RWPE1 (cell line): ENCODE results near the gene RIPK3.

Source experiments
- CTCF ChIA-PET: fragments of 350-600 bp; sonication (Branson Sonifier 250); formaldehyde crosslinking; extraction: SDS; loops from one replicate; lab custom pipeline; 2021; lab: Yijun Ruan, JAX
- POLR2A ChIA-PET: fragments of 400-600 bp; formaldehyde crosslinking; extraction: SDS; loops from one replicate; lab custom pipeline; 2020; ENCODE audit warnings: antibody characterized with exemption; ENCODE audit not compliant: low non-redundant PET; lab: Yijun Ruan, JAX
- DNase-seq: peaks from one replicate; pipeline ENCODE4 v3.0.0; 2012; ENCODE audit warnings: low spot score
- H3K27ac ChIP-seq: fragments of 450-650 bp; 2 replicates; pipeline ENCODE4 v1.5.1; 2017
- TF ChIP-seq, protein P1 (sequence below): fragments of 450-650 bp; conservative IDR thresholded peaks from 2 replicates; pipeline ENCODE4 v1.5.1; 2017; ENCODE audit warnings: low read depth, mild to moderate bottlenecking

RIPK3 gene

DNA sequence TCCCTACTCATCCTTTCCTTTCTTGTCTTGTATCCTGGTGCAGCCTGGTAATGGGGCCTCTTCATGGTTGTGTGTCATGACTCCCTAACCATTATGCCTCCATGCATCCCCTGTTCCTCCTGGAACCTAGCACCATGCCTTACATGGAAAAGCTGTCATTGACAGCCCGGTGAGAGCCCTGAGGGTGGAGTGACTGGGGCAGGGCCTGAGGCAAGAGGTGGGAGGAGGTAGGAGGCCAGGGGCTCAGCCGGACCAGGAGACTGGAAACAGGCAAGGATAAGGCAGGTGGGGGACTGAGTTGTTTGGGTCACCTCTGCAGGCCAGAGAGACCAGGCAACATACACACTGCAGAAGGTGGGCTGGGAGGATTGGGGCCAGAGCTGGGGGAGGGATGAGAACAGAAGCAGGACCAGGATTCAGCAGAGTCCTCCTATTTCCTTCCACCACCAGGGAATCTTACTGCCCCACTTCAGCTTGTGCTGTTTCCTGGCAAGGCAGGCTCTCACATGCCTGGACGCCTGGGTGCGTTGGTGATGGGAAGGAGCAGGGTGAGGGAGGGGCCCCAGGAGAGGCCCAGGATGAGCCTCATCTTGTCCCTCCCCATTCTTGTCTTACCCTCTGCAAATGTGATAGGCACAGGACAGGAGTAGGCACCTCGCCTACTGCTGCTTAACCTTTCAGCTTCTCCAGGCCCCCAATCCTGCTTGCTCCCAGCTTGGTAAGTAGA lies 30.1 kb downstream of the RIPK3 start, which contains the start of gene LTB4R2:
Gene LTB4R2 (plus strand): TSS at position 603 of the 727 bp plus-strand sequence. CDS start 525 bp downstream, outside the sequence.
- ChIA-PET POLR2A (interaction anchor here (0.7 to 1.2 kb wide), 2 partner anchors 8 to 120 kb away, joined by 3 to 4 read pairs; partner anchors contain the start of genes CBLN3 and KHNYN), CTCF (interaction anchor here (0.6 to 2.8 kb wide), 9 partner anchors 9 to 126 kb away, joined by 3 to 12 read pairs (median 6); partner anchors contain the start of gene TINF2)
- peak; percentile 73 for DNase-seq
- TF ChIP-seq, protein P1, sequence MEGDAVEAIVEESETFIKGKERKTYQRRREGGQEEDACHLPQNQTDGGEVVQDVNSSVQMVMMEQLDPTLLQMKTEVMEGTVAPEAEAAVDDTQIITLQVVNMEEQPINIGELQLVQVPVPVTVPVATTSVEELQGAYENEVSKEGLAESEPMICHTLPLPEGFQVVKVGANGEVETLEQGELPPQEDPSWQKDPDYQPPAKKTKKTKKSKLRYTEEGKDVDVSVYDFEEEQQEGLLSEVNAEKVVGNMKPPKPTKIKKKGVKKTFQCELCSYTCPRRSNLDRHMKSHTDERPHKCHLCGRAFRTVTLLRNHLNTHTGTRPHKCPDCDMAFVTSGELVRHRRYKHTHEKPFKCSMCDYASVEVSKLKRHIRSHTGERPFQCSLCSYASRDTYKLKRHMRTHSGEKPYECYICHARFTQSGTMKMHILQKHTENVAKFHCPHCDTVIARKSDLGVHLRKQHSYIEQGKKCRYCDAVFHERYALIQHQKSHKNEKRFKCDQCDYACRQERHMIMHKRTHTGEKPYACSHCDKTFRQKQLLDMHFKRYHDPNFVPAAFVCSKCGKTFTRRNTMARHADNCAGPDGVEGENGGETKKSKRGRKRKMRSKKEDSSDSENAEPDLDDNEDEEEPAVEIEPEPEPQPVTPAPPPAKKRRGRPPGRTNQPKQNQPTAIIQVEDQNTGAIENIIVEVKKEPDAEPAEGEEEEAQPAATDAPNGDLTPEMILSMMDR, result no peak
- H3K27ac ChIP-seq, result peak within 1 kb of the TSS; percentile 98

DNA sequence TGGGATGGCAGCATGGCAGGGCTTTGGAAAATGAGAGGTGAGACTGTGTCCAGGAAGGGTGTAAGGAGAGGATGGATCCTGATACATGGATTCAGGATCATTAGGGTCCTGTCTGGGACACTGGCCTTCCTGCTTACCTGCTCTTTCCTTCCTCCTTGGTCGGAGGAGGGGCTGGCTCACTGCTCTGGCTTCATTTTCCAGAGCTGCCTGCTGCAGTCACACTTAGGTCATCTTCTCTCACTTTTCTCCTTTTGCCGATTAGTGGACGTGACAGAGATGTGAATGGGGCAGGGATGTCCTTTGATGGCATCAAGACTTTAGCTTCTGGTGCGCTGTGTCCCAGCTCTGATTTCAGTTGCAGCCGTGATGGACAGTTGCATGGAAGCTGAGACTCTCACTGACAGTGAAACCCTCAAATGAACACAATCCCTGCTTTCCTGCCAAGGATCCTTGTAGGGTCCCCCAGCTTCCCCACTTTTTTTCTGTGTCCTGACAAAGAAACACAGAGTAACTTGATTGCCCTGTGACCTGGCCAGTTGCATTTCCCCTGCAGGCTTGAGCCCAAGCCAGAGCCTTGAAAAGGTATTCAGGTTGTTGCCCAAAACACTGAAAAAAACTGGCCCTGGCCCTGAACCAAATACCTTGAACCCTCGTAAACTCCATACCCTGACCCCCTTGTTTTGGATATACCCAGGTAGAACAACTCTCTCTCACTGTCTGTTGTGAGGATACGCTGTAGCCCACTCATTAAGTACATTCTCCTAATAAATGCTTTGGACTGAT lies 31.3 kb downstream of the RIPK3 start:
- POLR2A ChIA-PET, result interaction anchor here (0.7 to 0.9 kb wide), 2 partner anchors 66 to 77 kb away, joined by 3 read pairs; partner anchors contain the start of gene TINF2
- H3K27ac ChIP-seq, result peak overlapping the region; percentile 98
- CTCF ChIA-PET, result interaction anchor here (0.6 to 2.8 kb wide), 20 partner anchors 9 to 1161 kb away, joined by 3 to 14 read pairs (median 3); partner anchors contain the start of genes DHRS1, NOP9 and TINF2

DNA sequence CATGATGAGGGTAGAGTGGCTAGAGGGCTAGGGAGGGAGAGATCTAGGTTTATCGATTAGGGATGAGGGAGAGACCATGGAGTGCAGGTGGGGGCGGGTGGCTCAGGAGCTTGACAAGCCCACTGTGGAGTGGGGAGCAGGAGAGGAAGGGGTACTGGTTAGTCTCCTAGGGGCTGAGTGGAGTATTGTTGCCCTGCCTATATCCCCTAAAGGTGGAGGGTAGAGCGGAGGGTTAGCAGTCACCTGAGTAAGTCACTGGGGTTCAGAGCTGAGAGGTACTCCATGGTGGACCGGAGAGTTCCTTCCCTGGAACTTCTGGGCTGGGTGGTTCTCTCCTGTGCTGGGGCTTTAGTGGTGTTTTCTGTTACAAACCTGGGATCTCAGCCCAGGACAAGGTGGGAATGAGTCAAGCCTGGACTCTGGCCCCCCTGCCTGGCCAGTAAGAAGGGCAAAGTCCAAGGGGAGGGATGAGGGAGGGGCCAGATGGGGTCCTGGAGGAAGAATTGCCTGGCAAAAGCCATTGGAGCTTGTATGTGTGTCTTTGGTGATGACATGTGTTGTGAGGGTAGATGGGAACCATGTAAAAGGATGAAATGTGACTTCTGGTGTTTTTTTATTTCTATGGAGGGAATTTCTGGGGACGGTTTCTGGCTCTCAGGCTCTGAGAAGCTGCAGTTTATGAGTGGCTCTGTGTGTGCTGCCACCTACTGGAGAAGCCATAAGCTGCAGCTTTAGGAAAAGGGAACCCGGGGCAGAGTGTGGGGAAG lies 32.0 kb downstream of the RIPK3 start, which contains the start of gene CIDEB:
Gene CIDEB (minus strand): TSS at position 403 of the 767 bp plus-strand sequence. CDS start 119 bp downstream, at position 284.
- CTCF ChIA-PET, result interaction anchor here (0.6 to 2.8 kb wide), 20 partner anchors 8 to 676 kb away, joined by 3 to 14 read pairs (median 3); partner anchors contain the start of genes DHRS1, NOP9 and TINF2
- POLR2A ChIA-PET, result interaction anchor here (0.7 kb wide), 1 partner anchor 77 kb away, joined by 3 read pairs; no protein-coding TSS in a partner anchor
- peak; percentile 63 for DNase-seq
- TF ChIP-seq, protein P1, result peak; percentile 93
- peak within 1 kb of the TSS; percentile 98 for H3K27ac ChIP-seq

More for the DNA sequence above, 31.3 kb downstream of the RIPK3 start:
- TF ChIP-seq, protein P1, result peak; percentile 67
- no peak for DNase-seq

DNA sequence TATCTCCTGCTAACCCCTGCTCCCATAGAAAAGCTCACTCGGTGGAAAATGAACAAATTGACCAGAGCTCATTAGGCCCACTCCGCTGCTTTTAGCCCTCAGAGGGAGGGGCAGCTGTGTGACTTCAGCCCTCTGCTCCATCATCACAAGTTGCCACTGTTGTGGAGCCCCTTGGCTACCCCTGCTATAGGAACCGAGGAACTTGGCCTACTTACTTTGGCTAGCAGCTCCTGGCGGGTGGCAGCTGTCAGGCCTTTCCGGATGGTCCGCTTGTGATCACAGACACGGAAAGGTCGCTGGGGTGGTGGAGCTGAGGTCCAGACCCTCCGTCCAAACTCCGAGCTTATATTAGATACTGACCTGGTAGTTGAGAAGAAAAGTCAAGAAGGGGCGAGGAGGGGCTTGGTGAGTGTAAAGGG lies 32.6 kb downstream of the RIPK3 start:
- TF ChIP-seq, protein P1, result no peak

DNA sequence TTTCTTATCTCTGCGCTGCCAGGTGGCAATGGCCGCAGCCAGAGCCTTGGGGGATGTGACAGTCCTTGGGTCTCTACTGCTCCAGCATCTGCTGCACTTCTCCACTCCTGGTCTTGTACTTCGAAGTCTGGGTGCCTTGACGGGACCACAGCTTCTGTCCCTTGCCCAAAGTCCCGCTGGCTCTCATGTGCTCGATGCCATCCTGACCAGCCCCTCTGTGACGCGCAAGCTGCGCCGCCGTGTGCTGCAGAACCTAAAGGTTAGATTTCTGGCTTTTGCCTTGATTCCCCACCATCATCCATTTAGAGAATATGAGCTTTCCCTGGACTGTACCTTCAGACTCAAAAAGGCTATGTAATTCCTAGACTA lies 35.8 kb downstream of the RIPK3 start:
- DNase-seq, result no peak
- POLR2A ChIA-PET, result no interaction called here
- CTCF ChIA-PET, result no interaction called here
- TF ChIP-seq, protein P1, result no peak
- peak overlapping the region; percentile 19 for H3K27ac ChIP-seq

More for the DNA sequence above, 32.6 kb downstream of the RIPK3 start:
- H3K27ac ChIP-seq, result peak overlapping the region; percentile 98
- CTCF ChIA-PET, result interaction anchor here (0.6 to 1.6 kb wide), 4 partner anchors 17 to 249 kb away, joined by 3 to 14 read pairs (median 4); partner anchors contain the start of gene TINF2
- DNase-seq, result no peak
- POLR2A ChIA-PET, result no interaction called here
